HepG2 (cell line): ENCODE data around the gene NOP56. TPM values are rescaled to one million over a fixed set of nuclear protein-coding genes. Genes with fewer than 3 reads are reported as not detected.

Experiments used
- BCL6 ChIP-seq: IDR thresholded peaks from 2 replicates; pipeline ENCODE4 v1.6.1; 2016; ENCODE audit warnings: missing genetic modification reagents, missing compliant biosample characterization
- CBX5 ChIP-seq: sonication (generic); formaldehyde crosslinking; IDR thresholded peaks from 2 replicates; pipeline ENCODE4 v1.4.0; 2020; ENCODE audit warnings: missing genetic modification reagents, borderline replicate concordance
- HOXA9 ChIP-seq: sonication (generic); formaldehyde crosslinking; IDR thresholded peaks from 2 replicates; pipeline ENCODE4 v1.8.1; 2022; ENCODE audit warnings: missing genetic modification reagents, mild to moderate bottlenecking, moderate library complexity, borderline replicate concordance
- MAF1 ChIP-seq: sonication (generic); formaldehyde crosslinking; IDR thresholded peaks from 2 replicates; pipeline ENCODE4 v1.5.0; 2020; ENCODE audit warnings: missing genetic modification reagents, borderline replicate concordance
- MNT ChIP-seq: fragments of 450-650 bp; IDR thresholded peaks from 2 replicates; pipeline ENCODE4 v1.6.1; 2016
- RAD51 ChIP-seq: fragments of 450-650 bp; IDR thresholded peaks from 2 replicates; pipeline ENCODE4 v1.6.1; 2016; ENCODE audit warnings: borderline replicate concordance
- SOX5 ChIP-seq: IDR thresholded peaks from 2 replicates; pipeline ENCODE4 v1.6.1; 2016; ENCODE audit warnings: borderline replicate concordance
- SP1 ChIP-seq, 2 experiments: fragments of 450-650 bp in 1 of 2; sonication (generic) in 1 of 2; formaldehyde crosslinking in 1 of 2; IDR thresholded peaks; 2 replicates each; pipeline versions ENCODE4 v1.4.0 to v1.6.1; 2016 to 2020; ENCODE audit warnings: missing genetic modification reagents in 1 of 2
- THAP11 ChIP-seq: IDR thresholded peaks from 2 replicates; pipeline ENCODE4 v1.6.1; 2016; ENCODE audit warnings: missing biosample characterization, missing genetic modification reagents
- YY1 ChIP-seq: IDR thresholded peaks from 2 replicates; pipeline ENCODE4 v1.6.1; 2011; ENCODE audit warnings: low read length, low read depth, moderate library complexity, mild to moderate bottlenecking; ENCODE audit not compliant: insufficient read depth, insufficient replicate concordance
- ZBTB39 ChIP-seq: sonication (generic); formaldehyde crosslinking; IDR thresholded peaks from 2 replicates; pipeline ENCODE4 v1.5.0; 2020; ENCODE audit warnings: missing genetic modification reagents
- ZNF180 ChIP-seq: sonication (generic); formaldehyde crosslinking; IDR thresholded peaks from 2 replicates; pipeline ENCODE4 v1.4.0; 2020; ENCODE audit warnings: low read depth, missing genetic modification reagents, borderline replicate concordance
- ZNF207 ChIP-seq: fragments of 450-650 bp; IDR thresholded peaks from 2 replicates; pipeline ENCODE4 v1.6.1; 2016; ENCODE audit warnings: antibody characterized with exemption, borderline replicate concordance
- ZNF562 ChIP-seq: sonication (generic); formaldehyde crosslinking; IDR thresholded peaks from 2 replicates; pipeline ENCODE4 v1.8.0; 2022; ENCODE audit warnings: missing genetic modification reagents, borderline replicate concordance
- ZNF563 ChIP-seq: sonication (generic); formaldehyde crosslinking; IDR thresholded peaks from 2 replicates; pipeline ENCODE4 v1.8.0; 2022; ENCODE audit warnings: mild to moderate bottlenecking, moderate library complexity, missing genetic modification reagents
- ZNF597 ChIP-seq: sonication (generic); formaldehyde crosslinking; IDR thresholded peaks from 2 replicates; pipeline ENCODE4 v1.5.0; 2020; ENCODE audit warnings: missing genetic modification reagents
- ZNF773 ChIP-seq: sonication (generic); formaldehyde crosslinking; IDR thresholded peaks from 2 replicates; pipeline ENCODE4 v1.4.0; 2020; ENCODE audit warnings: missing genetic modification reagents, borderline replicate concordance
- ZNF792 ChIP-seq: IDR thresholded peaks from 2 replicates; pipeline ENCODE4 v1.6.1; 2016
- ZSCAN29 ChIP-seq: sonication (generic); formaldehyde crosslinking; conservative IDR thresholded peaks from 2 replicates; pipeline ENCODE4 v1.4.0; 2020; ENCODE audit warnings: mild to moderate bottlenecking, missing genetic modification reagents
- polyA plus RNA-seq, 8 experiments: library from polyadenylated mRNA; depleted of rRNA in 3 of 8; stranded (reverse) in 7 of 8; unstranded in 1 of 8; fragments of >200 nt; fragmentation: Illumina TruSeq in 4 of 8; extraction: Trizol in 4 of 8; gene quantifications; 2 replicates each; pipeline versions ENCODE4 v1.2.1 to v1.2.3, GENCODE V29; 2011 to 2016; ENCODE audit warnings: low read depth in 4 of 8, missing spikeins in 1 of 8, mixed read lengths in 1 of 8; ENCODE audit not compliant: insufficient read depth in 1 of 8
- total RNA-seq, 5 experiments: library from RNA; depleted of rRNA; stranded (reverse); fragments of >200 nt; fragmentation: Illumina TruSeq; extraction: Trizol; gene quantifications; 2 replicates each; pipeline ENCODE4 v1.2.3, GENCODE V29; 2016; ENCODE audit warnings: low read depth in 1 of 5
- TF ChIP-seq, protein P1 (sequence below): sonication (generic); formaldehyde crosslinking; IDR thresholded peaks from 2 replicates; pipeline ENCODE4 v1.4.0; 2020; ENCODE audit warnings: missing genetic modification reagents
- TF ChIP-seq, protein P2 (sequence below): sonication (generic); formaldehyde crosslinking; IDR thresholded peaks from 2 replicates; pipeline ENCODE4 v1.4.0; 2020; ENCODE audit warnings: missing genetic modification reagents

The NOP56 gene
- total and polyA plus RNA-seq, 2 of the 13 experiments (the other 11 are each of a cell fraction or from before 2014, with no cell fraction given), result 369 to 1,116 TPM

- TF ChIP-seq YY1, result peak; percentile 99
- no peak for TF ChIP-seq ZBTB39 (CRISPR knock-in tag)
- peak; percentile 96 for TF ChIP-seq ZNF563
- TF ChIP-seq SOX5 (CRISPR knock-in tag), result peak; percentile 75
- TF ChIP-seq, protein P1, sequence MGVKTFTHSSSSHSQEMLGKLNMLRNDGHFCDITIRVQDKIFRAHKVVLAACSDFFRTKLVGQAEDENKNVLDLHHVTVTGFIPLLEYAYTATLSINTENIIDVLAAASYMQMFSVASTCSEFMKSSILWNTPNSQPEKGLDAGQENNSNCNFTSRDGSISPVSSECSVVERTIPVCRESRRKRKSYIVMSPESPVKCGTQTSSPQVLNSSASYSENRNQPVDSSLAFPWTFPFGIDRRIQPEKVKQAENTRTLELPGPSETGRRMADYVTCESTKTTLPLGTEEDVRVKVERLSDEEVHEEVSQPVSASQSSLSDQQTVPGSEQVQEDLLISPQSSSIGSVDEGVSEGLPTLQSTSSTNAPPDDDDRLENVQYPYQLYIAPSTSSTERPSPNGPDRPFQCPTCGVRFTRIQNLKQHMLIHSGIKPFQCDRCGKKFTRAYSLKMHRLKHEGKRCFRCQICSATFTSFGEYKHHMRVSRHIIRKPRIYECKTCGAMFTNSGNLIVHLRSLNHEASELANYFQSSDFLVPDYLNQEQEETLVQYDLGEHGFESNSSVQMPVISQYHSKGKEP (CRISPR knock-in tag), result peak; percentile 82
- TF ChIP-seq ZSCAN29, result peak; percentile 79; the same call in 1 of the 2 replicates
- TF ChIP-seq ZNF773, result peak; percentile 76; the same call in 1 of the 2 replicates
- peak; percentile 97 for TF ChIP-seq THAP11 (CRISPR knock-in tag)
- no peak; the same call in 1 of the 2 replicates for TF ChIP-seq ZNF180 (CRISPR knock-in tag)
- TF ChIP-seq SP1 (IDR thresholded peaks at IDR 0.05), result no peak
- TF ChIP-seq SP1 (CRISPR knock-in tag; IDR thresholded peaks at IDR 0.05), result peak; percentile 87
- TF ChIP-seq, protein P2, sequence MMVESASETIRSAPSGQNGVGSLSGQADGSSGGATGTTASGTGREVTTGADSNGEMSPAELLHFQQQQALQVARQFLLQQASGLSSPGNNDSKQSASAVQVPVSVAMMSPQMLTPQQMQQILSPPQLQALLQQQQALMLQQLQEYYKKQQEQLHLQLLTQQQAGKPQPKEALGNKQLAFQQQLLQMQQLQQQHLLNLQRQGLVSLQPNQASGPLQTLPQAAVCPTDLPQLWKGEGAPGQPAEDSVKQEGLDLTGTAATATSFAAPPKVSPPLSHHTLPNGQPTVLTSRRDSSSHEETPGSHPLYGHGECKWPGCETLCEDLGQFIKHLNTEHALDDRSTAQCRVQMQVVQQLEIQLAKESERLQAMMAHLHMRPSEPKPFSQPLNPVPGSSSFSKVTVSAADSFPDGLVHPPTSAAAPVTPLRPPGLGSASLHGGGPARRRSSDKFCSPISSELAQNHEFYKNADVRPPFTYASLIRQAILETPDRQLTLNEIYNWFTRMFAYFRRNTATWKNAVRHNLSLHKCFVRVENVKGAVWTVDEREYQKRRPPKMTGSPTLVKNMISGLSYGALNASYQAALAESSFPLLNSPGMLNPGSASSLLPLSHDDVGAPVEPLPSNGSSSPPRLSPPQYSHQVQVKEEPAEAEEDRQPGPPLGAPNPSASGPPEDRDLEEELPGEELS, result peak; percentile 47
- TF ChIP-seq BCL6, result peak; percentile 74
- TF ChIP-seq MNT, result no peak; the same call in 1 of the 2 replicates
- TF ChIP-seq ZNF207, result no peak
- TF ChIP-seq MAF1 (CRISPR knock-in tag), result no peak
- TF ChIP-seq HOXA9, result 0 out of 2 replicates have a peak, but pooled peaks have one; percentile 66
- TF ChIP-seq ZNF597 (CRISPR knock-in tag), result 0 out of 2 replicates have a peak, but pooled peaks have one; percentile 86
- TF ChIP-seq RAD51, result no peak
- TF ChIP-seq ZNF562 (CRISPR knock-in tag), result no peak
- TF ChIP-seq CBX5, result peak; percentile 99
- peak; percentile 90 for TF ChIP-seq ZNF792 (CRISPR knock-in tag)
These were observed 11.7 kb downstream of the NOP56 start, which contains the start of gene IDH3B (continued) for GRCh38 chr20:2663887-2664719.
